HEK293 (cell line): ENCODE data around the gene DCLK1.

Experiments
- ATF2 ChIP-seq: fragments of 450-650 bp; formaldehyde crosslinking; IDR thresholded peaks from 2 replicates; pipeline ENCODE4 v1.5.1; 2016; ENCODE audit warnings: missing biosample characterization, missing genetic modification characterization, low read depth
- CTCF ChIP-seq: fragments of 450-650 bp; formaldehyde crosslinking; IDR thresholded peaks from 2 replicates; pipeline ENCODE4 v1.5.1; 2016; ENCODE audit warnings: missing biosample characterization, missing genetic modification characterization
- REST ChIP-seq: fragments of 450-650 bp; formaldehyde crosslinking; IDR thresholded peaks from 2 replicates; pipeline ENCODE4 v1.5.1; 2016; ENCODE audit warnings: missing biosample characterization, missing genetic modification characterization
- TSHZ1 ChIP-seq: fragments of 450-650 bp; formaldehyde crosslinking; IDR thresholded peaks from 2 replicates; pipeline ENCODE4 v1.5.1; 2016; ENCODE audit warnings: missing biosample characterization, missing genetic modification characterization, borderline replicate concordance
- ZBTB10 ChIP-seq: fragments of 450-650 bp; formaldehyde crosslinking; IDR thresholded peaks from 2 replicates; pipeline ENCODE4 v1.5.1; 2016; ENCODE audit warnings: missing biosample characterization, missing genetic modification characterization
- ZNF175 ChIP-seq: fragments of 450-650 bp; formaldehyde crosslinking; IDR thresholded peaks from 2 replicates; pipeline ENCODE4 v1.5.1; 2016; ENCODE audit warnings: missing biosample characterization, missing genetic modification characterization
- ZNF513 ChIP-seq: fragments of 450-650 bp; IDR thresholded peaks from 2 replicates; pipeline ENCODE4 v1.5.1; 2018; ENCODE audit warnings: missing biosample characterization, missing genetic modification characterization
- ZNF704 ChIP-seq: fragments of 450-650 bp; formaldehyde crosslinking; IDR thresholded peaks from 2 replicates; pipeline ENCODE4 v1.5.1; 2016; ENCODE audit warnings: missing biosample characterization, missing genetic modification characterization

GRCh38 chr13:36074659-36075058 is 56.5 kb downstream of the DCLK1 start:
- no peak for TF ChIP-seq ZNF513 (tag by site-specific recombination)
- no peak for TF ChIP-seq TSHZ1 (tag by site-specific recombination)
- no peak for TF ChIP-seq CTCF (tag by site-specific recombination)
- no peak for TF ChIP-seq ATF2 (tag by site-specific recombination)
- no peak for TF ChIP-seq ZNF704 (tag by site-specific recombination)
- TF ChIP-seq REST (tag by site-specific recombination): no peak
- TF ChIP-seq ZBTB10 (tag by site-specific recombination): no peak
- no peak for TF ChIP-seq ZNF175
